DOHH2 (cell line): ENCODE measurements around the gene ADAMTSL1.

Experiments used
- CTCF ChIP-seq: fragments of 200-600 bp; sonication (generic); IDR thresholded peaks from one replicate; pipeline ENCODE4 v1.5.1; 2014; ENCODE audit warnings: antibody characterized with exemption, mild to moderate bottlenecking, low read depth, low read length; ENCODE audit not compliant: poor library complexity, severe bottlenecking
- EZH2phosphoT487 ChIP-seq: fragments of 200-600 bp; sonication (generic); IDR thresholded peaks from 2 replicates; pipeline ENCODE4 v1.6.1; 2017; ENCODE audit warnings: borderline replicate concordance, mild to moderate bottlenecking, antibody characterized with exemption, low read length, moderate library complexity, mixed read lengths

DNA sequence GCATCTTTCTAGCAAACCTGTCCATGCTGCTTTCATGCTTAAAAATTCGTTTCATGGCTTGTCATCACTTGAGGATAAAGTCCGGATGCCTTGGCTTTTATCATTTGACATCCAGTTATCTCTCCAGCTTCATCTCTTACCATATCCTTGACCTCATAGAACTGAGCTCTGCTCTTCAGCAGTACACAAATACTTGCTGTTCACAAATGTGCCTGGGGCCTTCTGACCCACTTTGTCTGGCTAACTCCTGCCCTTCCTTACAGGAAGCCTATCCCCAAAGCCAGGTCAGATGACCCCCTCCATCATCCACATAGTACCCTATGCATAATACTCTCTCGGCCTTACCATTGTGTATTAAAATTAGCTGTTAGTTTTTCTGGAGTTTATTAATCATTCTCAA lies 310.0 kb downstream of the ADAMTSL1 start:
- TF ChIP-seq EZH2phosphoT487 = no peak
- no peak for TF ChIP-seq CTCF
